Measurements from ENCODE around the gene HECTD1. TPM values are rescaled to one million over a fixed set of nuclear protein-coding genes. Genes with fewer than 3 reads are reported as not detected.

Gene HECTD1
- total RNA-seq, 1 experiment from 2014 or later, result 88.5 TPM

- TF ChIP-seq ZSCAN18 (CRISPR knock-in tag; IDR thresholded peaks at IDR 0.05) (no peak), NFATC4 (CRISPR knock-in tag; IDR thresholded peaks at IDR 0.05) (no peak)
- TF ChIP-seq, protein P1, sequence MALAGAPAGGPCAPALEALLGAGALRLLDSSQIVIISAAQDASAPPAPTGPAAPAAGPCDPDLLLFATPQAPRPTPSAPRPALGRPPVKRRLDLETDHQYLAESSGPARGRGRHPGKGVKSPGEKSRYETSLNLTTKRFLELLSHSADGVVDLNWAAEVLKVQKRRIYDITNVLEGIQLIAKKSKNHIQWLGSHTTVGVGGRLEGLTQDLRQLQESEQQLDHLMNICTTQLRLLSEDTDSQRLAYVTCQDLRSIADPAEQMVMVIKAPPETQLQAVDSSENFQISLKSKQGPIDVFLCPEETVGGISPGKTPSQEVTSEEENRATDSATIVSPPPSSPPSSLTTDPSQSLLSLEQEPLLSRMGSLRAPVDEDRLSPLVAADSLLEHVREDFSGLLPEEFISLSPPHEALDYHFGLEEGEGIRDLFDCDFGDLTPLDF (CRISPR knock-in tag; IDR thresholded peaks at IDR 0.05), result no peak
These were observed 156.6 kb downstream of the HECTD1 start (continued) for GRCh38 chr14:31051023-31051422.

Other genes with a start within 250 kb of the HECTD1 start
- 5.5 to 7.0 TPM (median 6.2 TPM) in 3 replicates for gene AP4S1, start 182.1 kb downstream of the HECTD1 start, total RNA-seq (2021)
- gene STRN3, start 181.4 kb downstream of the HECTD1 start, total RNA-seq (2021), result 37.1 to 40.8 TPM (median 40.4 TPM) in 3 replicates
- 29.6 to 36.2 TPM (median 31.6 TPM) in 3 replicates for gene HEATR5A, start 212.8 kb upstream of the HECTD1 start, total RNA-seq (2021)
- 16.7 to 18.5 TPM (median 17.9 TPM) in 3 replicates for gene DTD2, start 249.7 kb upstream of the HECTD1 start, total RNA-seq (2021)

Measured in WTC11 (cell line).